Measurements from ENCODE around the gene PPL.

The PPL gene

GRCh38 chr16:4920826-4921225 lies 16.1 kb downstream of the PPL start:
- Histone ChIP-seq H3K27me3 (ENCODE audit: insufficient read depth, low read length) (no peaks in the 10 kb centered on the region), H3K4me1 (ENCODE audit: control insufficient read depth, insufficient read depth, low read length, unreplicated experiment) (peaks cover 11% of the 10 kb centered on the region), H3K36me3 (ENCODE audit: insufficient read depth, low read length) (no peaks in the 10 kb centered on the region), H3K79me2 (ENCODE audit: control insufficient read depth, insufficient read depth, low read length, unreplicated experiment) (no peaks in the 10 kb centered on the region), H2AFZ (ENCODE audit: low read length, unreplicated experiment) (no peak overlapping the region), H3K4me3 (ENCODE audit: low read depth, low read length) (no peak overlapping the region), H3K27ac (ENCODE audit: low read depth, low read length) (no peak overlapping the region)

GRCh38 chr16:4918781-4919251 lies 18.1 kb downstream of the PPL start:
- H3K27me3 ChIP-seq (ENCODE audit: insufficient read depth, low read length) = no peaks in the 10 kb centered on the region
- H3K36me3 ChIP-seq (ENCODE audit: insufficient read depth, low read length) = no peaks in the 10 kb centered on the region
- H2AFZ ChIP-seq (ENCODE audit: low read length, unreplicated experiment) = no peak overlapping the region
- no peak overlapping the region for H3K27ac ChIP-seq (ENCODE audit: low read depth, low read length)
- peaks cover 21% of the 10 kb centered on the region for H3K4me1 ChIP-seq (ENCODE audit: control insufficient read depth, insufficient read depth, low read length, unreplicated experiment)
- H3K4me3 ChIP-seq (ENCODE audit: low read depth, low read length) = no peak overlapping the region
- H3K79me2 ChIP-seq (ENCODE audit: control insufficient read depth, insufficient read depth, low read length, unreplicated experiment) = no peaks in the 10 kb centered on the region

- Histone ChIP-seq H3K27me3 (ENCODE audit: insufficient read depth, low read length) (no peaks in the 10 kb centered on the region), H3K36me3 (ENCODE audit: insufficient read depth, low read length) (no peaks in the 10 kb centered on the region), H3K79me2 (ENCODE audit: control insufficient read depth, insufficient read depth, low read length, unreplicated experiment) (no peaks in the 10 kb centered on the region), H3K4me1 (ENCODE audit: control insufficient read depth, insufficient read depth, low read length, unreplicated experiment) (peaks cover 21% of the 10 kb centered on the region), H3K4me3 (ENCODE audit: low read depth, low read length) (no peak overlapping the region), H3K27ac (ENCODE audit: low read depth, low read length) (peak overlapping the region; percentile 61), H2AFZ (ENCODE audit: low read length, unreplicated experiment) (no peak overlapping the region)
Observed at GRCh38 chr16:4917117-4917516, 19.8 kb downstream of the PPL start.

- H3K79me2 ChIP-seq (ENCODE audit: control insufficient read depth, insufficient read depth, low read length, unreplicated experiment) = no peaks in the 10 kb centered on the region
- H3K4me1 ChIP-seq (ENCODE audit: control insufficient read depth, insufficient read depth, low read length, unreplicated experiment) = peaks cover 21% of the 10 kb centered on the region
- H3K4me3 ChIP-seq (ENCODE audit: low read depth, low read length) = no peak overlapping the region
- peak overlapping the region; percentile 78 for H3K27ac ChIP-seq (ENCODE audit: low read depth, low read length)
- no peaks in the 10 kb centered on the region for H3K27me3 ChIP-seq (ENCODE audit: insufficient read depth, low read length)
- no peak overlapping the region for H2AFZ ChIP-seq (ENCODE audit: low read length, unreplicated experiment)
- no peaks in the 10 kb centered on the region for H3K36me3 ChIP-seq (ENCODE audit: insufficient read depth, low read length)
Observed at GRCh38 chr16:4915226-4915761, 21.7 kb downstream of the PPL start.

GRCh38 chr16:4914528-4915225 lies 22.3 kb downstream of the PPL start:
- peak overlapping the region; percentile 50; the same call in 1 of the 2 replicates for H3K27ac ChIP-seq (ENCODE audit: low read depth, low read length)
- peaks cover 21% of the 10 kb centered on the region for H3K4me1 ChIP-seq (ENCODE audit: control insufficient read depth, insufficient read depth, low read length, unreplicated experiment)
- no peaks in the 10 kb centered on the region for H3K79me2 ChIP-seq (ENCODE audit: control insufficient read depth, insufficient read depth, low read length, unreplicated experiment)
- no peak overlapping the region for H2AFZ ChIP-seq (ENCODE audit: low read length, unreplicated experiment)
- no peaks in the 10 kb centered on the region for H3K36me3 ChIP-seq (ENCODE audit: insufficient read depth, low read length)
- no peaks in the 10 kb centered on the region for H3K27me3 ChIP-seq (ENCODE audit: insufficient read depth, low read length)
- no peak overlapping the region for H3K4me3 ChIP-seq (ENCODE audit: low read depth, low read length)

- no peak overlapping the region for H3K4me3 ChIP-seq (ENCODE audit: low read depth, low read length)
- no peaks in the 10 kb centered on the region for H3K36me3 ChIP-seq (ENCODE audit: insufficient read depth, low read length)
- H3K27ac ChIP-seq (ENCODE audit: low read depth, low read length) = no peak overlapping the region
- peaks cover 21% of the 10 kb centered on the region for H3K4me1 ChIP-seq (ENCODE audit: control insufficient read depth, insufficient read depth, low read length, unreplicated experiment)
- H2AFZ ChIP-seq (ENCODE audit: low read length, unreplicated experiment) = no peak overlapping the region
- H3K79me2 ChIP-seq (ENCODE audit: control insufficient read depth, insufficient read depth, low read length, unreplicated experiment) = no peaks in the 10 kb centered on the region
- H3K27me3 ChIP-seq (ENCODE audit: insufficient read depth, low read length) = no peaks in the 10 kb centered on the region
Observed at GRCh38 chr16:4913774-4914525, 23.0 kb downstream of the PPL start.

- Histone ChIP-seq H3K4me3 (ENCODE audit: low read depth, low read length) (no peak overlapping the region), H3K79me2 (ENCODE audit: control insufficient read depth, insufficient read depth, low read length, unreplicated experiment) (no peaks in the 10 kb centered on the region), H3K4me1 (ENCODE audit: control insufficient read depth, insufficient read depth, low read length, unreplicated experiment) (peaks cover 21% of the 10 kb centered on the region), H3K27me3 (ENCODE audit: insufficient read depth, low read length) (no peaks in the 10 kb centered on the region), H2AFZ (ENCODE audit: low read length, unreplicated experiment) (no peak overlapping the region), H3K27ac (ENCODE audit: low read depth, low read length) (no peak overlapping the region), H3K36me3 (ENCODE audit: insufficient read depth, low read length) (no peaks in the 10 kb centered on the region)
Observed at GRCh38 chr16:4913130-4913773, 23.7 kb downstream of the PPL start.

- no peaks in the 10 kb centered on the region for H3K79me2 ChIP-seq (ENCODE audit: control insufficient read depth, insufficient read depth, low read length, unreplicated experiment)
- no peak overlapping the region for H2AFZ ChIP-seq (ENCODE audit: low read length, unreplicated experiment)
- peaks cover 14% of the 10 kb centered on the region for H3K4me1 ChIP-seq (ENCODE audit: control insufficient read depth, insufficient read depth, low read length, unreplicated experiment)
- H3K36me3 ChIP-seq (ENCODE audit: insufficient read depth, low read length) = no peaks in the 10 kb centered on the region
- no peak overlapping the region for H3K4me3 ChIP-seq (ENCODE audit: low read depth, low read length)
- H3K27ac ChIP-seq (ENCODE audit: low read depth, low read length) = no peak overlapping the region
- H3K27me3 ChIP-seq (ENCODE audit: insufficient read depth, low read length) = no peaks in the 10 kb centered on the region
Observed at GRCh38 chr16:4911970-4912386, 25.0 kb downstream of the PPL start.

GRCh38 chr16:4910828-4911227 lies 26.1 kb downstream of the PPL start:
- no peak overlapping the region for H3K4me3 ChIP-seq (ENCODE audit: low read depth, low read length)
- H2AFZ ChIP-seq (ENCODE audit: low read length, unreplicated experiment) = no peak overlapping the region
- no peaks in the 10 kb centered on the region for H3K27me3 ChIP-seq (ENCODE audit: insufficient read depth, low read length)
- no peak overlapping the region for H3K27ac ChIP-seq (ENCODE audit: low read depth, low read length)
- H3K4me1 ChIP-seq (ENCODE audit: control insufficient read depth, insufficient read depth, low read length, unreplicated experiment) = peaks cover 9% of the 10 kb centered on the region
- H3K79me2 ChIP-seq (ENCODE audit: control insufficient read depth, insufficient read depth, low read length, unreplicated experiment) = no peaks in the 10 kb centered on the region
- H3K36me3 ChIP-seq (ENCODE audit: insufficient read depth, low read length) = no peaks in the 10 kb centered on the region

- H3K27me3 ChIP-seq (ENCODE audit: insufficient read depth, low read length) = no peaks in the 10 kb centered on the region
- H3K36me3 ChIP-seq (ENCODE audit: insufficient read depth, low read length) = no peaks in the 10 kb centered on the region
- H3K27ac ChIP-seq (ENCODE audit: low read depth, low read length) = no peak overlapping the region
- H2AFZ ChIP-seq (ENCODE audit: low read length, unreplicated experiment) = no peak overlapping the region
- H3K4me3 ChIP-seq (ENCODE audit: low read depth, low read length) = no peak overlapping the region
- peaks cover 1% of the 10 kb centered on the region for H3K4me1 ChIP-seq (ENCODE audit: control insufficient read depth, insufficient read depth, low read length, unreplicated experiment)
- no peaks in the 10 kb centered on the region for H3K79me2 ChIP-seq (ENCODE audit: control insufficient read depth, insufficient read depth, low read length, unreplicated experiment)
Observed at GRCh38 chr16:4909825-4910224, 27.1 kb downstream of the PPL start.

All from ACC112 (cell line).